ENCODE measurements around the gene GGT1. TPM values are rescaled to one million over a fixed set of nuclear protein-coding genes. Genes with fewer than 3 reads are reported as not detected.

The GGT1 gene
- polyA plus RNA-seq, 1 donor (not counting 4 experiments of a cell fraction or from before 2014, with no cell fraction given), result 5.8 TPM

- H3K79me2 ChIP-seq (ENCODE audit: control insufficient read depth, insufficient read depth, low read length), result no peaks in the 10 kb centered on the region
- H3K9me3 ChIP-seq (ENCODE audit: control insufficient read depth, low read depth, low read length), result no peaks in the 10 kb centered on the region
- dilution Hi-C loops (cut with MboI; ENCODE audit: extremely low pct_ligation_motif_present, low sequenced_read_pairs), result no loop called here
- no peaks in the 10 kb centered on the region for H4K20me1 ChIP-seq (ENCODE audit: control insufficient read depth, extremely low read depth, insufficient read depth, low read length)
- FAIRE-seq (peak; percentile 98), DNase-seq (ENCODE audit: low read depth, low spot score) (peak; percentile 92)
- H3K4me1 ChIP-seq (ENCODE audit: control insufficient read depth, extremely low read depth, insufficient read depth, low read length), result peaks cover 38% of the 10 kb centered on the region
- peak overlapping the region in 1 of 3 experiments; percentile 29 for H3K4me3 ChIP-seq (ENCODE audit: control insufficient read depth in 2 of 3, extremely low read depth in 1 of 3, insufficient read depth in 2 of 3, low read depth in 1 of 3, low read length in 3 of 3)
- H3K27ac ChIP-seq (ENCODE audit: control insufficient read depth, insufficient read depth, low read length), result peak overlapping the region; percentile 99
- H3K27me3 ChIP-seq (ENCODE audit: control insufficient read depth, extremely low read depth, insufficient read depth, low read length), result no peaks in the 10 kb centered on the region
- peak overlapping the region; percentile 47 for H2AFZ ChIP-seq (ENCODE audit: control insufficient read depth, low read length)
- H3K36me3 ChIP-seq (ENCODE audit: control insufficient read depth in 2 of 2, extremely low read depth in 1 of 2, insufficient read depth in 2 of 2, low read length in 2 of 2), result peaks cover under 1 to 9% of the 10 kb centered on the region in 2 experiments
- H3K9me1 ChIP-seq (ENCODE audit: control insufficient read depth, extremely low read depth, insufficient read depth, low read length), result no peaks in the 10 kb centered on the region
- no peak for TF ChIP-seq CTCF (optimal IDR thresholded peaks at IDR 0.05 in 1 of 3, IDR thresholded peaks at IDR 0.05 in 1 of 3, conservative IDR thresholded peaks at IDR 0.05 in 1 of 3; ENCODE audit: extremely low read depth in 1 of 3, insufficient read depth in 2 of 3, low read length in 3 of 3)
- no peak for TF ChIP-seq EZH2 (IDR thresholded peaks at IDR 0.05; ENCODE audit: low read length)
- peak overlapping the region; percentile 64 for H3K9ac ChIP-seq (ENCODE audit: control insufficient read depth, extremely low read depth, insufficient read depth, low read length)
- peak overlapping the region; percentile 69 for H3K4me2 ChIP-seq (ENCODE audit: control insufficient read depth, extremely low read depth, insufficient read depth, low read depth, low read length)
These were observed 24.4 kb upstream of the GGT1 start for GRCh38 chr22:24578355-24579257.

- no peaks in the 10 kb centered on the region for H3K9me1 ChIP-seq (ENCODE audit: control insufficient read depth, extremely low read depth, insufficient read depth, low read length)
- no peaks in the 10 kb centered on the region for H3K9me3 ChIP-seq (ENCODE audit: control insufficient read depth, low read depth, low read length)
- peak overlapping the region; percentile 56 for H3K4me2 ChIP-seq (ENCODE audit: control insufficient read depth, extremely low read depth, insufficient read depth, low read depth, low read length)
- TF ChIP-seq EZH2 (IDR thresholded peaks at IDR 0.05; ENCODE audit: low read length) (no peak), CTCF (optimal IDR thresholded peaks at IDR 0.05 in 1 of 3, IDR thresholded peaks at IDR 0.05 in 1 of 3, conservative IDR thresholded peaks at IDR 0.05 in 1 of 3; ENCODE audit: extremely low read depth in 1 of 3, insufficient read depth in 2 of 3, low read length in 3 of 3) (no peak)
- H2AFZ ChIP-seq (ENCODE audit: control insufficient read depth, low read length), result no peak overlapping the region
- no peaks in the 10 kb centered on the region for H3K27me3 ChIP-seq (ENCODE audit: control insufficient read depth, extremely low read depth, insufficient read depth, low read length)
- H3K36me3 ChIP-seq (ENCODE audit: control insufficient read depth in 2 of 2, extremely low read depth in 1 of 2, insufficient read depth in 2 of 2, low read length in 2 of 2), result peaks cover 0 to 5% of the 10 kb centered on the region in 2 experiments
- no peak overlapping the region for H3K4me3 ChIP-seq (ENCODE audit: control insufficient read depth in 2 of 3, extremely low read depth in 1 of 3, insufficient read depth in 2 of 3, low read depth in 1 of 3, low read length in 3 of 3)
- peak overlapping the region; percentile 64 for H3K9ac ChIP-seq (ENCODE audit: control insufficient read depth, extremely low read depth, insufficient read depth, low read length)
- H3K79me2 ChIP-seq (ENCODE audit: control insufficient read depth, insufficient read depth, low read length), result no peaks in the 10 kb centered on the region
- DNase-seq (ENCODE audit: low read depth, low spot score), result no peak
- FAIRE-seq, result no peak
- H3K27ac ChIP-seq (ENCODE audit: control insufficient read depth, insufficient read depth, low read length), result peak overlapping the region; percentile 99
- no peaks in the 10 kb centered on the region for H4K20me1 ChIP-seq (ENCODE audit: control insufficient read depth, extremely low read depth, insufficient read depth, low read length)
- dilution Hi-C loops (cut with MboI; ENCODE audit: extremely low pct_ligation_motif_present, low sequenced_read_pairs), result no loop called here
- peaks cover 43% of the 10 kb centered on the region for H3K4me1 ChIP-seq (ENCODE audit: control insufficient read depth, extremely low read depth, insufficient read depth, low read length)
These were observed 23.8 kb upstream of the GGT1 start for GRCh38 chr22:24579258-24579601.

All from keratinocyte (primary cell).